K562 (cell line): ENCODE results near the gene USP48. TPM values are rescaled to one million over a fixed set of nuclear protein-coding genes. Genes with fewer than 3 reads are reported as not detected.
A peak's percentile ranks its signal among the peaks of the same experiment; 100 is the strongest.

Experiments
- CBFA2T3 ChIP-seq: fragments of 450-650 bp; IDR thresholded peaks from 2 replicates; pipeline ENCODE4 v1.6.1; 2017
- EHMT2 ChIP-seq: fragments of 450-650 bp; IDR thresholded peaks from 2 replicates; pipeline ENCODE4 v1.6.1; 2018; ENCODE audit warnings: antibody characterized with exemption
- FOXO4 ChIP-seq: fragments of 450-650 bp; formaldehyde crosslinking; IDR thresholded peaks from 2 replicates; pipeline ENCODE4 v1.4.0; 2020; ENCODE audit warnings: mild to moderate bottlenecking, moderate library complexity
- HDAC8 ChIP-seq: fragments of 450-650 bp; IDR thresholded peaks from 2 replicates; pipeline ENCODE4 v1.6.1; 2016; ENCODE audit warnings: mild to moderate bottlenecking, missing genetic modification characterization, moderate library complexity, missing compliant biosample characterization
- KLF16 ChIP-seq: IDR thresholded peaks from 2 replicates; pipeline ENCODE4 v1.6.1; 2016; ENCODE audit warnings: antibody characterized with exemption
- LARP7 ChIP-seq: fragments of 450-650 bp; IDR thresholded peaks from 2 replicates; pipeline ENCODE4 v1.6.1; 2016
- MBD1 ChIP-seq: fragments of 250-450 bp; sonication (Bioruptor Pico); IDR thresholded peaks from 2 replicates; pipeline ENCODE4 v1.8.0; 2022; ENCODE audit warnings: inconsistent platforms
- NR2C2 ChIP-seq, 2 experiments: fragments of 200-800 bp in 1 of 2; sonication (Bioruptor generic) in 1 of 2; sonication (generic) in 1 of 2; formaldehyde crosslinking in 1 of 2; IDR thresholded peaks; 2 replicates each; pipeline versions ENCODE4 v1.6.1 to v1.8.0; 2016 to 2022; ENCODE audit warnings: mild to moderate bottlenecking in 1 of 2, missing compliant biosample characterization in 1 of 2, missing genetic modification characterization in 1 of 2, missing genetic modification reagents in 1 of 2
- PHB ChIP-seq: fragments of 250-450 bp; sonication (Bioruptor Pico); IDR thresholded peaks from 2 replicates; pipeline ENCODE4 v1.5.0; 2021
- POLR2H ChIP-seq: IDR thresholded peaks from 2 replicates; pipeline ENCODE4 v1.6.1; 2016; ENCODE audit warnings: missing genetic modification characterization, low read depth, mild to moderate bottlenecking, control low read depth, missing compliant biosample characterization, moderate library complexity
- POLR3A ChIP-seq: IDR thresholded peaks from 2 replicates; pipeline ENCODE4 v1.6.1; 2011; ENCODE audit warnings: borderline replicate concordance, mild to moderate bottlenecking, moderate library complexity; ENCODE audit not compliant: insufficient read length, insufficient read depth; ENCODE audit errors: extremely low read depth
- RFX1 ChIP-seq: fragments of 450-650 bp; IDR thresholded peaks from 2 replicates; pipeline ENCODE4 v1.6.1; 2016; ENCODE audit warnings: mild to moderate bottlenecking, moderate library complexity
- RFX5 ChIP-seq: IDR thresholded peaks from 2 replicates; pipeline ENCODE4 v1.6.1; 2011; ENCODE audit warnings: low read depth, mild to moderate bottlenecking, improper control_type of control experiment, low read length
- SP2 ChIP-seq: IDR thresholded peaks from 2 replicates; pipeline ENCODE4 v1.6.1; 2011; ENCODE audit warnings: mild to moderate bottlenecking, low read depth, low read length, moderate library complexity; ENCODE audit not compliant: poor library complexity, severe bottlenecking; ENCODE audit errors: extremely low read depth
- TCF15 ChIP-seq: fragments of 250-450 bp; sonication (Bioruptor Pico); IDR thresholded peaks from 2 replicates; pipeline ENCODE4 v1.8.0; 2022; ENCODE audit warnings: moderate library complexity, mild to moderate bottlenecking, inconsistent platforms
- THRA ChIP-seq: fragments of 450-650 bp; IDR thresholded peaks from 2 replicates; pipeline ENCODE4 v1.6.1; 2017; ENCODE audit warnings: mild to moderate bottlenecking, moderate library complexity
- XRCC3 ChIP-seq: fragments of 450-650 bp; IDR thresholded peaks from 2 replicates; pipeline ENCODE4 v1.6.1; 2017; ENCODE audit warnings: mild to moderate bottlenecking, moderate library complexity
- XRCC5 ChIP-seq: fragments of 200-400 bp; formaldehyde crosslinking; IDR thresholded peaks from 2 replicates; pipeline ENCODE4 v1.6.1; 2017; ENCODE audit warnings: low read depth, mild to moderate bottlenecking, low read length
- ZBED1 ChIP-seq: IDR thresholded peaks from 2 replicates; pipeline ENCODE4 v1.6.1; 2014
- ZBTB9 ChIP-seq: fragments of 450-650 bp; formaldehyde crosslinking; IDR thresholded peaks from 2 replicates; pipeline ENCODE4 v1.4.0; 2020; ENCODE audit warnings: mild to moderate bottlenecking, moderate library complexity
- ZFP30 ChIP-seq: fragments of 250-450 bp; sonication (Bioruptor Pico); IDR thresholded peaks from 2 replicates; pipeline ENCODE4 v1.8.0; 2022; ENCODE audit warnings: moderate library complexity, mild to moderate bottlenecking, inconsistent platforms, borderline replicate concordance
- ZNF644 ChIP-seq: fragments of 200-800 bp; sonication (Bioruptor generic); IDR thresholded peaks from 2 replicates; pipeline ENCODE4 v1.6.1; 2016; ENCODE audit warnings: low read depth, missing genetic modification characterization, missing compliant biosample characterization
- polyA plus RNA-seq, 8 experiments: library from polyadenylated mRNA; depleted of rRNA in 4 of 8; stranded (reverse) in 5 of 8; unstranded in 3 of 8; fragments of >200 nt; fragmentation: Nextera tagmentation in 2 of 8; fragmentation: Illumina TruSeq in 1 of 8; extraction: Ambion mirVana in 2 of 8; extraction: Trizol in 1 of 8; gene quantifications; 2 replicates each; pipeline versions ENCODE4 v1.2.1 to v1.2.3, GENCODE V29; 2011 to 2014; ENCODE audit warnings: inconsistent platforms in 1 of 8, missing spikeins in 1 of 8
- total RNA-seq, 7 experiments: library from RNA; depleted of rRNA in 6 of 7; stranded (reverse); fragments of >200 nt in 6 of 7; fragmentation: Illumina TruSeq in 2 of 7; extraction: Trizol in 2 of 7; gene quantifications; 2 replicates each; pipeline versions ENCODE4 v1.2.1 to v1.2.3, GENCODE V29; 2011 to 2021; ENCODE audit warnings: low replicate concordance in 1 of 7

The USP48 gene
- total and polyA plus RNA-seq, 9 of the 15 experiments (the other 6 are each of a cell fraction or from before 2014, with no cell fraction given) = 23.3 to 123 (median 106) TPM

GRCh38 chr1:21659099-21659923, 123.6 kb downstream of the USP48 start (continued):
- TF ChIP-seq THRA = no peak
- no peak for TF ChIP-seq RFX1
- peak; percentile 80 for TF ChIP-seq NR2C2 (CRISPR knock-in tag; IDR thresholded peaks at IDR 0.05)
- no peak for TF ChIP-seq NR2C2 (tag; IDR thresholded peaks at IDR 0.05)
- TF ChIP-seq TCF15 (CRISPR knock-in tag) = no peak
- TF ChIP-seq PHB (CRISPR knock-in tag) = no peak
- TF ChIP-seq POLR2H = no peak
- TF ChIP-seq ZFP30 (CRISPR knock-in tag) = no peak
- no peak for TF ChIP-seq XRCC3
- no peak for TF ChIP-seq ZBED1
- TF ChIP-seq KLF16 = peak; percentile 81
- TF ChIP-seq FOXO4 (CRISPR knock-in tag) = no peak
- no peak for TF ChIP-seq RFX5
- TF ChIP-seq POLR3A = no peak
- TF ChIP-seq ZBTB9 (CRISPR knock-in tag) = peak; percentile 82
- peak; percentile 100 for TF ChIP-seq EHMT2
- no peak for TF ChIP-seq MBD1
- peak; percentile 83; the same call in 1 of the 2 replicates for TF ChIP-seq ZNF644 (tag)
- no peak for TF ChIP-seq LARP7
- peak; percentile 23; the same call in 1 of the 2 replicates for TF ChIP-seq CBFA2T3
- TF ChIP-seq XRCC5 = peak; percentile 96
- TF ChIP-seq HDAC8 (tag) = peak; percentile 68
- TF ChIP-seq SP2 = no peak
